ENCODE data around the gene BMAL2. TPM values are rescaled to one million over a fixed set of nuclear protein-coding genes. Genes with fewer than 3 reads are reported as not detected.

BMAL2 gene
- total and polyA plus RNA-seq, 2 experiments from 2014 or later: 5.5 to 18.2 TPM

- Mint-ChIP-seq H3K27me3 (ENCODE audit: insufficient read depth, low read depth, poor library complexity) (peaks cover 2% of the 10 kb centered on the region), H3K36me3 (ENCODE audit: low read depth) (peaks cover 16% of the 10 kb centered on the region), H3K27ac (no peak overlapping the region), H3K4me3 (no peak overlapping the region), H3K4me1 (no peaks in the 10 kb centered on the region), H3K9me3 (no peaks in the 10 kb centered on the region)
- TF ChIP-seq REST (IDR thresholded peaks at IDR 0.05; ENCODE audit: unreplicated experiment) (no peak), ETS1 (IDR thresholded peaks at IDR 0.05) (no peak), EZH2 (IDR thresholded peaks at IDR 0.05; ENCODE audit: low read depth, unreplicated experiment) (no peak), ZNF114 (CRISPR knock-in tag; IDR thresholded peaks at IDR 0.05) (no peak), NANOG (IDR thresholded peaks at IDR 0.05; ENCODE audit: borderline replicate concordance) (no peak), CTCF (conservative IDR thresholded peaks at IDR 0.05; ENCODE audit: low read depth in 2 of 2) (no peak), ZNF462 (CRISPR knock-in tag; IDR thresholded peaks at IDR 0.05) (no peak), EZH2phosphoT487 (IDR thresholded peaks at IDR 0.05; ENCODE audit: unreplicated experiment) (no peak), JUNB (IDR thresholded peaks at IDR 0.05; ENCODE audit: unreplicated experiment) (no peak), POLR2AphosphoS5 (IDR thresholded peaks at IDR 0.05; ENCODE audit: low read depth) (no peak), ZNF331 (CRISPR knock-in tag; IDR thresholded peaks at IDR 0.05; ENCODE audit: low read depth) (no peak)
- DNase-seq (ENCODE audit: low spot score) (no peak), ATAC-seq (no peak)
- H3K4me1 ChIP-seq (ENCODE audit: insufficient read depth): no peaks in the 10 kb centered on the region
- H3K4me2 ChIP-seq: no peak overlapping the region
- H2AFZ ChIP-seq: no peak overlapping the region
- no peaks in the 10 kb centered on the region for H3F3A ChIP-seq (replicated peaks; ENCODE audit: low read depth)
- H3K4me3 ChIP-seq: no peak overlapping the region
- peaks cover 10% of the 10 kb centered on the region for H3K36me3 ChIP-seq (ENCODE audit: insufficient read depth)
- H3K27ac ChIP-seq (ENCODE audit: low read depth): no peak overlapping the region; the same call in 1 of the 2 replicates
- H4K20me1 ChIP-seq (replicated peaks; ENCODE audit: insufficient read depth): no peaks in the 10 kb centered on the region; the same call in 1 of the 2 replicates
- no peaks in the 10 kb centered on the region for H3K79me2 ChIP-seq (replicated peaks; ENCODE audit: insufficient read depth)
- no peaks in the 10 kb centered on the region for H3K9me2 ChIP-seq (ENCODE audit: insufficient read depth)
- H3K27me3 ChIP-seq (ENCODE audit: insufficient read depth): no peaks in the 10 kb centered on the region
Measured at GRCh38 chr12:27304856-27305255, 27.8 kb upstream of the BMAL2 start.
